ENCODE measurements around the gene GALNT15. TPM values are rescaled to one million over a fixed set of nuclear protein-coding genes. Genes with fewer than 3 reads are reported as not detected.

GALNT15 gene
- total RNA-seq, 4 donors from 2014 or later, result 386 to 830 (median 768) TPM

GRCh38 chr3:16177962-16178627 is 3.6 kb downstream of the GALNT15 start:
- 21 to 26% methylated on average over 21 to 22 of the region's 22 CpGs for WGBS, 2 donors
- TF ChIP-seq EP300 (IDR thresholded peaks at IDR 0.05) (peak in 1 of 2 donors; percentile 76), CTCF (IDR thresholded peaks at IDR 0.05) (peak; percentile 93 to 98 (median 97)), POLR2A (IDR thresholded peaks at IDR 0.05) (peak in 1 of 2 donors; percentile 25)
- Histone ChIP-seq H3K4me3 (peak overlapping the region; percentile 37 to 59 (median 47)), H3K4me1 (peaks cover 0 to 70% (median 18%) of the 10 kb centered on the region in 4 donors), H3K36me3 (peaks cover 0 to 16% (median 0%) of the 10 kb centered on the region in 3 donors), H3K27ac (peak overlapping the region in 2 of 4 donors; percentile 25 to 92), H3K27me3 (no peaks in the 10 kb centered on the region), H3K9me3 (no peaks in the 10 kb centered on the region)
- DNase-seq (ENCODE audit: low spot score in 2 of 2), result peak; percentile 75 to 88

- Histone ChIP-seq H3K9me3 (no peaks in the 10 kb centered on the region), H3K36me3 (peaks cover 0 to 21% (median 0%) of the 10 kb centered on the region in 3 donors), H3K27ac (peak overlapping the region in 2 of 4 donors; percentile 25 to 92), H3K4me1 (peaks cover 0 to 68% (median 15%) of the 10 kb centered on the region in 4 donors), H3K4me3 (peak overlapping the region; percentile 10 to 59 (median 30)), H3K27me3 (no peaks in the 10 kb centered on the region)
- 61 to 73% methylated on average over 9 of the region's 9 CpGs for WGBS, 2 donors
- TF ChIP-seq EP300 (IDR thresholded peaks at IDR 0.05) (no peak), POLR2A (IDR thresholded peaks at IDR 0.05) (no peak), CTCF (IDR thresholded peaks at IDR 0.05) (no peak)
- DNase-seq (ENCODE audit: low spot score in 2 of 2), result no peak
Observed at GRCh38 chr3:16178628-16178988, 4.1 kb downstream of the GALNT15 start.

- H3K27ac ChIP-seq, result peak overlapping the region in 2 of 4 donors; percentile 25 to 92
- H3K4me1 ChIP-seq, result peaks cover 0 to 62% (median 9%) of the 10 kb centered on the region in 4 donors
- peak overlapping the region in 2 of 4 donors; percentile 7 to 59 for H3K4me3 ChIP-seq
- 83 to 84% methylated on average over 2 of the region's 2 CpGs for WGBS, 2 donors
- no peaks in the 10 kb centered on the region for H3K9me3 ChIP-seq
- TF ChIP-seq EP300 (IDR thresholded peaks at IDR 0.05), result no peak
- no peak for TF ChIP-seq CTCF (IDR thresholded peaks at IDR 0.05)
- TF ChIP-seq POLR2A (IDR thresholded peaks at IDR 0.05), result no peak
- no peak for DNase-seq (ENCODE audit: low spot score in 2 of 2)
- H3K27me3 ChIP-seq, result no peaks in the 10 kb centered on the region
- peaks cover 0 to 22% (median 0%) of the 10 kb centered on the region in 3 donors for H3K36me3 ChIP-seq
Observed at GRCh38 chr3:16179261-16179660, 4.8 kb downstream of the GALNT15 start.

GRCh38 chr3:16179771-16180736 is 5.6 kb downstream of the GALNT15 start:
- Histone ChIP-seq H3K27me3 (no peaks in the 10 kb centered on the region), H3K36me3 (peaks cover 0 to 22% (median 0%) of the 10 kb centered on the region in 3 donors), H3K4me3 (peak overlapping the region in 2 of 4 donors; percentile 7 to 59), H3K27ac (peak overlapping the region in 1 of 4 donors; percentile 92), H3K9me3 (no peaks in the 10 kb centered on the region), H3K4me1 (peaks cover 0 to 55% (median 10%) of the 10 kb centered on the region in 4 donors)
- WGBS, 2 donors, result 81 to 82% methylated on average over 15 of the region's 15 CpGs
- no peak for DNase-seq (ENCODE audit: low spot score in 2 of 2)
- no peak for TF ChIP-seq CTCF (IDR thresholded peaks at IDR 0.05)
- no peak for TF ChIP-seq POLR2A (IDR thresholded peaks at IDR 0.05)
- TF ChIP-seq EP300 (IDR thresholded peaks at IDR 0.05), result no peak

All from tibial nerve (tissue), 4 donors.